Loucy (cell line): ENCODE measurements around the gene MPDU1.

Experiments
- H2AFZ ChIP-seq: fragments of 200-600 bp; sonication (generic); 2 replicates; pipeline ENCODE4 v1.6.0; 2016; ENCODE audit warnings: antibody characterized with exemption, mild to moderate bottlenecking, low read length, moderate library complexity
- H3F3A ChIP-seq: fragments of 200-600 bp; 2 replicates; pipeline ENCODE4 v1.6.0; 2016; ENCODE audit warnings: antibody characterized with exemption, low read depth, mild to moderate bottlenecking
- H3K27me3 ChIP-seq: fragments of 200-600 bp; sonication (generic); 2 replicates; pipeline ENCODE4 v1.6.1; 2014; ENCODE audit warnings: low read length, mild to moderate bottlenecking; ENCODE audit not compliant: insufficient read depth, poor library complexity, severe bottlenecking
- H3K36me3 ChIP-seq: fragments of 200-600 bp; sonication (generic); 2 replicates; pipeline ENCODE4 v1.6.1; 2016; ENCODE audit warnings: low read length; ENCODE audit not compliant: insufficient read depth
- H3K4me1 ChIP-seq: fragments of 200-600 bp; sonication (generic); 2 replicates; pipeline ENCODE4 v1.5.1; 2014; ENCODE audit warnings: low read length, mild to moderate bottlenecking; ENCODE audit not compliant: insufficient read depth, poor library complexity, severe bottlenecking
- H3K4me2 ChIP-seq: fragments of 200-600 bp; sonication (generic); 2 replicates; pipeline ENCODE4 v1.6.0; 2014; ENCODE audit warnings: antibody characterized with exemption, low read length, low read depth, mild to moderate bottlenecking; ENCODE audit not compliant: poor library complexity, severe bottlenecking
- H3K4me3 ChIP-seq: fragments of 200-600 bp; sonication (generic); 2 replicates; pipeline ENCODE4 v1.5.1; 2014; ENCODE audit warnings: low read length, mild to moderate bottlenecking, mixed read lengths; ENCODE audit not compliant: poor library complexity, severe bottlenecking
- H3K79me2 ChIP-seq: fragments of 200-600 bp; sonication (generic); 2 replicates; pipeline ENCODE4 v1.6.1; 2014; ENCODE audit warnings: low read length; ENCODE audit not compliant: insufficient read depth
- H3K9ac ChIP-seq: fragments of 200-600 bp; sonication (generic); 2 replicates; pipeline ENCODE4 v1.6.0; 2014; ENCODE audit warnings: mild to moderate bottlenecking, low read depth, low read length, moderate library complexity; ENCODE audit not compliant: poor library complexity, severe bottlenecking
- H3K9me2 ChIP-seq: fragments of 200-600 bp; sonication (generic); replicated peaks from 2 replicates; pipeline ENCODE4 v1.6.1; 2016; ENCODE audit warnings: low read depth, low read length, mixed read lengths
- H3K9me3 ChIP-seq: fragments of 200-600 bp; sonication (generic); 2 replicates; pipeline ENCODE4 v1.6.1; 2014; ENCODE audit warnings: mild to moderate bottlenecking, antibody characterized with exemption, low read length, low read depth; ENCODE audit not compliant: insufficient read depth
- H4K20me1 ChIP-seq: fragments of 200-600 bp; sonication (generic); 2 replicates; pipeline ENCODE4 v1.6.0; 2014; ENCODE audit warnings: antibody characterized with exemption, low read length, mild to moderate bottlenecking; ENCODE audit not compliant: insufficient read depth, poor library complexity, severe bottlenecking
- CTCF ChIP-seq: fragments of 200-600 bp; sonication (generic); conservative IDR thresholded peaks from 2 replicates; pipeline ENCODE4 v1.5.1; 2014; ENCODE audit warnings: mild to moderate bottlenecking, antibody characterized with exemption, low read length
- EZH2phosphoT487 ChIP-seq: fragments of 200-600 bp; IDR thresholded peaks from 2 replicates; pipeline ENCODE4 v1.6.1; 2018; ENCODE audit warnings: antibody characterized with exemption, mild to moderate bottlenecking, moderate library complexity, borderline replicate concordance

MPDU1 gene

GRCh38 chr17:7558544-7559319, 24.9 kb upstream of the MPDU1 start, which contains the start of gene TNFSF13:
Gene TNFSF13 (plus strand): TSS chr17:7558750. CDS start chr17:7559040, 290 bp downstream.
- no peak for TF ChIP-seq CTCF
- no peak for TF ChIP-seq EZH2phosphoT487
- Histone ChIP-seq H3K9me3 (no peaks in the 10 kb centered on the region), H4K20me1 (peaks cover 7% of the 10 kb centered on the region), H3F3A (0 out of 2 replicates have a peak, but pooled peaks cover 4% of the 10 kb centered on the region), H3K9me2 (no peaks in the 10 kb centered on the region), H3K27me3 (no peaks in the 10 kb centered on the region), H2AFZ (no peak within 1 kb of the TSS), H3K4me1 (peaks cover 7% of the 10 kb centered on the region), H3K9ac (no peak within 1 kb of the TSS), H3K4me3 (no peak within 1 kb of the TSS), H3K36me3 (no peaks in the 10 kb centered on the region), H3K79me2 (peaks cover 20% of the 10 kb centered on the region), H3K4me2 (no peak within 1 kb of the TSS)

GRCh38 chr17:7559320-7560171, 24.1 kb upstream of the MPDU1 start:
- peaks cover 10% of the 10 kb centered on the region for H4K20me1 ChIP-seq
- no peaks in the 10 kb centered on the region for H3K27me3 ChIP-seq
- H3K9ac ChIP-seq, result peak overlapping the region; percentile 55
- no peaks in the 10 kb centered on the region for H3K9me2 ChIP-seq
- no peak overlapping the region for H3K4me2 ChIP-seq
- peaks cover 2% of the 10 kb centered on the region; the same call in 1 of the 2 replicates for H3K36me3 ChIP-seq
- no peak overlapping the region for H2AFZ ChIP-seq
- peaks cover 12% of the 10 kb centered on the region for H3K4me1 ChIP-seq
- no peak for TF ChIP-seq EZH2phosphoT487
- no peak for TF ChIP-seq CTCF
- H3K4me3 ChIP-seq, result no peak overlapping the region
- H3K9me3 ChIP-seq, result no peaks in the 10 kb centered on the region
- H3K79me2 ChIP-seq, result peaks cover 28% of the 10 kb centered on the region
- H3F3A ChIP-seq, result 0 out of 2 replicates have a peak, but pooled peaks cover 4% of the 10 kb centered on the region

- peak overlapping the region; percentile 97 for H3K4me2 ChIP-seq
- peaks cover 37% of the 10 kb centered on the region for H3K79me2 ChIP-seq
- peak overlapping the region; percentile 55 for H3K9ac ChIP-seq
- no peak overlapping the region for H2AFZ ChIP-seq
- H3K27me3 ChIP-seq, result no peaks in the 10 kb centered on the region
- TF ChIP-seq CTCF (no peak), EZH2phosphoT487 (no peak)
- H3K4me1 ChIP-seq, result peaks cover 12% of the 10 kb centered on the region
- peak overlapping the region; percentile 82 for H3K4me3 ChIP-seq
- H3F3A ChIP-seq, result 0 out of 2 replicates have a peak, but pooled peaks cover 4% of the 10 kb centered on the region
- H3K9me2 ChIP-seq, result no peaks in the 10 kb centered on the region
- H4K20me1 ChIP-seq, result peaks cover 12% of the 10 kb centered on the region
- peaks cover 10% of the 10 kb centered on the region; the same call in 1 of the 2 replicates for H3K36me3 ChIP-seq
- no peaks in the 10 kb centered on the region for H3K9me3 ChIP-seq
These were observed 23.3 kb upstream of the MPDU1 start for GRCh38 chr17:7560172-7561027.
